ENCODE data around the gene MRPS22. TPM values are rescaled to one million over a fixed set of nuclear protein-coding genes. Genes with fewer than 3 reads are reported as not detected.
A peak's percentile ranks its signal among the peaks of the same experiment; 100 is the strongest.

The MRPS22 gene
- total and polyA plus RNA-seq, 2 of the 13 experiments (the other 11 are each of a cell fraction or from before 2014, with no cell fraction given), result 52.7 to 113 TPM

DNA sequence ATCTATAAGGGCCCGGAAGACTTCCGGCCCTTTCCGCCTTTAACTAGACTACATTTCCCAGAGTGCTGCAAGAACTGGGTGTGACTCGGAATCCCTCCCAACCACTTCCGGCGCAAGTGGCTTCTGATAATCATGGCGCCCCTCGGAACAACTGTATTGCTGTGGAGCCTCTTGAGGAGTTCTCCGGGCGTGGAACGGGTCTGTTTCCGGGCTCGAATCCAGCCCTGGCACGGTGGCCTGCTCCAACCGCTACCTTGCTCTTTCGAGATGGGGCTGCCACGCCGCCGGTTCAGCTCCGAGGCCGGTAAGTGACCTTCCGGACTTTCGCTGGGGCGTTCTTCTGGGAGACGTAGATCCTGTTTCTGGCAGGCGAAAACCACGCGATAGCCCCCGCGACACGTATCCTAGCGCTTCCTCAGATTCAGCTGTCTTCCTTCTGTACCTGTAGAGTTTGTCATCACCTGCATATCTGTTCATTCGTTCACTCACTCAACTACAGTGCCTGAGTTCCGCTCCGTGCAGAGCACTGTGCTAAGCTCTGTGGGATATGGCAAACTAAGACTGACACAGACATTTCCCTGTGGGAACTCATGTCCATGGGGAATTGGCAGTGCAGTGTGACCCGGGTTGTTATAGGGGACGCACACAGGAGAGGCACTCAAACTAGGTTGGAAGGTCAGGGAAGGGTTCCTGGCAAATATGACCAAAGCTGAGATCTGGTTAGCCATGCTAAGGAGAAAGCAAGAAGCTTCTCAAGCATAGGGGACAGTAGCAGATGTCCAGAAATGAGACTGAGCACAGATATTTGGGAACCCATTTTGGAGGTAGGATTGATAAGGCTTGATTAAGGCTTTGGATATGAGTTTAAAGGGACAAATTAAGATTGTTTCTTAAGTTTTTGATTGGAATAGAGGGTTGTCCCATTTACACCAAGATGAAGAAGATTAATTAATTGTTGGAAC, at the start of gene MRPS22 (continued):
- TF ChIP-seq, protein P1, sequence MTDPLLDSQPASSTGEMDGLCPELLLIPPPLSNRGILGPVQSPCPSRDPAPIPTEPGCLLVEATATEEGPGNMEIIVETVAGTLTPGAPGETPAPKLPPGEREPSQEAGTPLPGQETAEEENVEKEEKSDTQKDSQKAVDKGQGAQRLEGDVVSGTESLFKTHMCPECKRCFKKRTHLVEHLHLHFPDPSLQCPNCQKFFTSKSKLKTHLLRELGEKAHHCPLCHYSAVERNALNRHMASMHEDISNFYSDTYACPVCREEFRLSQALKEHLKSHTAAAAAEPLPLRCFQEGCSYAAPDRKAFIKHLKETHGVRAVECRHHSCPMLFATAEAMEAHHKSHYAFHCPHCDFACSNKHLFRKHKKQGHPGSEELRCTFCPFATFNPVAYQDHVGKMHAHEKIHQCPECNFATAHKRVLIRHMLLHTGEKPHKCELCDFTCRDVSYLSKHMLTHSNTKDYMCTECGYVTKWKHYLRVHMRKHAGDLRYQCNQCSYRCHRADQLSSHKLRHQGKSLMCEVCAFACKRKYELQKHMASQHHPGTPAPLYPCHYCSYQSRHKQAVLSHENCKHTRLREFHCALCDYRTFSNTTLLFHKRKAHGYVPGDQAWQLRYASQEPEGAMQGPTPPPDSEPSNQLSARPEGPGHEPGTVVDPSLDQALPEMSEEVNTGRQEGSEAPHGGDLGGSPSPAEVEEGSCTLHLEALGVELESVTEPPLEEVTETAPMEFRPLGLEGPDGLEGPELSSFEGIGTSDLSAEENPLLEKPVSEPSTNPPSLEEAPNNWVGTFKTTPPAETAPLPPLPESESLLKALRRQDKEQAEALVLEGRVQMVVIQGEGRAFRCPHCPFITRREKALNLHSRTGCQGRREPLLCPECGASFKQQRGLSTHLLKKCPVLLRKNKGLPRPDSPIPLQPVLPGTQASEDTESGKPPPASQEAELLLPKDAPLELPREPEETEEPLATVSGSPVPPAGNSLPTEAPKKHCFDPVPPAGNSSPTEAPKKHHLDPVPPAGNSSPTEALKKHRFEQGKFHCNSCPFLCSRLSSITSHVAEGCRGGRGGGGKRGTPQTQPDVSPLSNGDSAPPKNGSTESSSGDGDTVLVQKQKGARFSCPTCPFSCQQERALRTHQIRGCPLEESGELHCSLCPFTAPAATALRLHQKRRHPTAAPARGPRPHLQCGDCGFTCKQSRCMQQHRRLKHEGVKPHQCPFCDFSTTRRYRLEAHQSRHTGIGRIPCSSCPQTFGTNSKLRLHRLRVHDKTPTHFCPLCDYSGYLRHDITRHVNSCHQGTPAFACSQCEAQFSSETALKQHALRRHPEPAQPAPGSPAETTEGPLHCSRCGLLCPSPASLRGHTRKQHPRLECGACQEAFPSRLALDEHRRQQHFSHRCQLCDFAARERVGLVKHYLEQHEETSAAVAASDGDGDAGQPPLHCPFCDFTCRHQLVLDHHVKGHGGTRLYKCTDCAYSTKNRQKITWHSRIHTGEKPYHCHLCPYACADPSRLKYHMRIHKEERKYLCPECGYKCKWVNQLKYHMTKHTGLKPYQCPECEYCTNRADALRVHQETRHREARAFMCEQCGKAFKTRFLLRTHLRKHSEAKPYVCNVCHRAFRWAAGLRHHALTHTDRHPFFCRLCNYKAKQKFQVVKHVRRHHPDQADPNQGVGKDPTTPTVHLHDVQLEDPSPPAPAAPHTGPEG (CRISPR knock-in tag; IDR thresholded peaks at IDR 0.05), result peak; percentile 53; the same call in 1 of the 2 replicates
- TF ChIP-seq ZNF816 (CRISPR knock-in tag; IDR thresholded peaks at IDR 0.05; ENCODE audit: borderline replicate concordance), result no peak
- no peak; the same call in 1 of the 2 replicates for TF ChIP-seq ZMYM3 (CRISPR knock-in tag; IDR thresholded peaks at IDR 0.05)
- TF ChIP-seq HCFC1 (IDR thresholded peaks at IDR 0.05; ENCODE audit: low read depth, low read length), result peak; percentile 88
- TF ChIP-seq ZGPAT (CRISPR knock-in tag; IDR thresholded peaks at IDR 0.05), result peak; percentile 11; the same call in 1 of the 2 replicates
- TF ChIP-seq ZEB1 (IDR thresholded peaks at IDR 0.05; ENCODE audit: insufficient replicate concordance, low read depth), result peak; percentile 58
- peak; percentile 71; the same call in 1 of the 2 replicates for TF ChIP-seq PHF21A (CRISPR knock-in tag; IDR thresholded peaks at IDR 0.05)
- TF ChIP-seq ZNF891 (CRISPR knock-in tag; IDR thresholded peaks at IDR 0.05), result 0 out of 2 replicates have a peak, but pooled peaks have one; percentile 47
- no peak for TF ChIP-seq ZNF570 (CRISPR knock-in tag; IDR thresholded peaks at IDR 0.05; ENCODE audit: borderline replicate concordance)
- TF ChIP-seq ZSCAN21 (CRISPR knock-in tag; IDR thresholded peaks at IDR 0.05; ENCODE audit: borderline replicate concordance), result no peak
- TF ChIP-seq, protein P2, sequence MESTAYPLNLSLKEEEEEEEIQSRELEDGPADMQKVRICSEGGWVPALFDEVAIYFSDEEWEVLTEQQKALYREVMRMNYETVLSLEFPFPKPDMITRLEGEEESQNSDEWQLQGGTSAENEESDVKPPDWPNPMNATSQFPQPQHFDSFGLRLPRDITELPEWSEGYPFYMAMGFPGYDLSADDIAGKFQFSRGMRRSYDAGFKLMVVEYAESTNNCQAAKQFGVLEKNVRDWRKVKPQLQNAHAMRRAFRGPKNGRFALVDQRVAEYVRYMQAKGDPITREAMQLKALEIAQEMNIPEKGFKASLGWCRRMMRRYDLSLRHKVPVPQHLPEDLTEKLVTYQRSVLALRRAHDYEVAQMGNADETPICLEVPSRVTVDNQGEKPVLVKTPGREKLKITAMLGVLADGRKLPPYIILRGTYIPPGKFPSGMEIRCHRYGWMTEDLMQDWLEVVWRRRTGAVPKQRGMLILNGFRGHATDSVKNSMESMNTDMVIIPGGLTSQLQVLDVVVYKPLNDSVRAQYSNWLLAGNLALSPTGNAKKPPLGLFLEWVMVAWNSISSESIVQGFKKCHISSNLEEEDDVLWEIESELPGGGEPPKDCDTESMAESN (CRISPR knock-in tag; conservative IDR thresholded peaks at IDR 0.05), result 0 out of 2 replicates have a peak, but pooled peaks have one; percentile 23
- TF ChIP-seq TP53 (CRISPR knock-in tag; conservative IDR thresholded peaks at IDR 0.05), result 0 out of 2 replicates have a peak, but pooled peaks have one; percentile 70
- peak; percentile 90 for TF ChIP-seq ZNF143 (CRISPR knock-in tag; IDR thresholded peaks at IDR 0.05)
- TF ChIP-seq HNRNPLL (IDR thresholded peaks at IDR 0.05; ENCODE audit: low read depth, low read length, poor library complexity, severe bottlenecking), result no peak
- no peak for TF ChIP-seq ZNF496 (CRISPR knock-in tag; IDR thresholded peaks at IDR 0.05; ENCODE audit: insufficient replicate concordance)
- TF ChIP-seq ZNF724P (CRISPR knock-in tag; IDR thresholded peaks at IDR 0.05; ENCODE audit: borderline replicate concordance), result no peak
- peak; percentile 39; the same call in 1 of the 2 replicates for TF ChIP-seq HNF4A (CRISPR knock-in tag; IDR thresholded peaks at IDR 0.05)
- no peak for TF ChIP-seq ZNF274 (CRISPR knock-in tag; IDR thresholded peaks at IDR 0.05)
- no peak for TF ChIP-seq NCOA5 (CRISPR knock-in tag; IDR thresholded peaks at IDR 0.05)

Data from HepG2 (cell line).